LNCAP (cell line): ENCODE results near the gene PPP2R2C.

Source experiments
- TF ChIP-seq, protein P1 (sequence below): fragments of 450-650 bp; IDR thresholded peaks from 2 replicates; pipeline ENCODE4 v1.5.1; 2017; ENCODE audit warnings: mild to moderate bottlenecking

Gene PPP2R2C

DNA sequence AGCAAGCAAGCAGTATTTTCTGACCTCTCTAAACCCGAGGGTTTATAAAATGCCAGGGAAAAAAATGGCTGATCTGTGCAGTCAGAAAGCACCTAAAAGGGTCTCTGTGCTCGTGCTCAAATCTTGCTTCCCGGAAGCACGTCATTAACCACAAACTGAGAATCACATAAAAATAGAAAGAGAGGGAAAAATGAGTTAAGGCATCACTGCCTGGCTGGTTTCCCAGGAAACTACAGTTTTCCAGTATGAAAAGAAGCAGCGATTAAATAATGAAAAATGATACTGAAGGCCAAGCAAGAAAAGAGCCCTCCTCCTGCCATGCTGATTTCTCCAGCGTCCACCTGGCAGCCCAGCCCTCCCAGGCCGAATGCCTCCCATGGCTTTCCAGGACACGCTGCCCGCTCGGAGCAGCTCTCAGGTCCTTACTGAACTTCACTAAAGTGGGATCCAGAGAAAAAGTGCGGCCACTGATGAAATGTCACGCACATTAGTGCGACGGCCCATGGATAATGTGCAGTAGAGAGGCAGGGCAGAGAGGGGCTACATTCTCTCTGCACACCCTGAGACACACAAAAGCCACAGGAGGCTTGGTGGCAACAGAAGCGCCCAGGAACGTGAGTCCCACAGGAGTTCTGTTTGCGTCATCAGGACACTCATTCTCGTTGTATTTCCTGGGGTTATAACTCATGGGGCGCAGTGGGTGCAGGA is 122.4 kb downstream of the PPP2R2C start:
- TF ChIP-seq, protein P1, sequence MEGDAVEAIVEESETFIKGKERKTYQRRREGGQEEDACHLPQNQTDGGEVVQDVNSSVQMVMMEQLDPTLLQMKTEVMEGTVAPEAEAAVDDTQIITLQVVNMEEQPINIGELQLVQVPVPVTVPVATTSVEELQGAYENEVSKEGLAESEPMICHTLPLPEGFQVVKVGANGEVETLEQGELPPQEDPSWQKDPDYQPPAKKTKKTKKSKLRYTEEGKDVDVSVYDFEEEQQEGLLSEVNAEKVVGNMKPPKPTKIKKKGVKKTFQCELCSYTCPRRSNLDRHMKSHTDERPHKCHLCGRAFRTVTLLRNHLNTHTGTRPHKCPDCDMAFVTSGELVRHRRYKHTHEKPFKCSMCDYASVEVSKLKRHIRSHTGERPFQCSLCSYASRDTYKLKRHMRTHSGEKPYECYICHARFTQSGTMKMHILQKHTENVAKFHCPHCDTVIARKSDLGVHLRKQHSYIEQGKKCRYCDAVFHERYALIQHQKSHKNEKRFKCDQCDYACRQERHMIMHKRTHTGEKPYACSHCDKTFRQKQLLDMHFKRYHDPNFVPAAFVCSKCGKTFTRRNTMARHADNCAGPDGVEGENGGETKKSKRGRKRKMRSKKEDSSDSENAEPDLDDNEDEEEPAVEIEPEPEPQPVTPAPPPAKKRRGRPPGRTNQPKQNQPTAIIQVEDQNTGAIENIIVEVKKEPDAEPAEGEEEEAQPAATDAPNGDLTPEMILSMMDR: no peak

DNA sequence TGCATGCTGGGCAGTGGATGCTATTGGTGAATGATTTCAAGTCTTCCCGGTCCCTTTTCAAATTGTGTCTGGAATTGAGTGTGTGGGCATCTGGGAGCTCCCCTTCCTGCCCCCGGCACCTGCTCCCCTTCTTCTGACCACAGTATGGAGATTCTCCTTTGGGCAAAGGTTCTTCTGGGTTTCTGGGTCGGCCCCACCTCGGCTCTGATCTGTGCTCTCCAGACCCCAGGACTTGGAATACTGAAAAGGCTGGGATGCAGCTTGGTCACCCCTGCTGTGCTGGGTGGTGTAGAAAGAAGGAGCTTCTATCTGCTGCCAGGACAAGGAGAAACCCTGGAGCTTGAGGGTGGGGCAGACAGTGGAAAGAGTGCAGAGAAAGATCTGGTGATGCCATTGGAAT is 124.0 kb downstream of the PPP2R2C start:
- TF ChIP-seq, protein P1: no peak

DNA sequence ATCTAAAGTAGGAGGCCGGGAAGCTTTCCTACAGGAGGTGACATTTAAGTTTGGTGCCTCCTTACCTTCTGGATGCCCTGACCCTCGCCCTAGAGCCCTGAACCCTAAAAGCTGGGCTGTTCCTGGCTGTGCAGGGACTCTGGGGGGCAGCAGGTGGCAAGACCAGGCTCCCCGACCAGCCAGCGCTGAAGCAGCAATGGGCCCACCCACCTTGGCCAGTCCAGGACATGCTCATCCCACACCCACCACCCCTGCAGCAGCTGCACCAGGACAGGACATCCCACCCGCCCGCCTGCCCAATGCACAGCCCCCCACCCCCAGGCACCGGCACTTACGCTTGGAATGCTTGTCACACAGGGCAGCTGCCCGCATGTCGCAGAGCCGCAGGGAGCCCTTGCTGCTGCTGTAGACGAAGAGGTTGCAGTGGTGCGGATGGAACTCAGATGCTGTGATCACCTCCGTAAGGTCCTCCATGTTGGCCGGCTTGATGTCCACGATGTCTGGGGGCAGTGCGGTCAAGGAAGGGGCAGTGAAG is 124.8 kb downstream of the PPP2R2C start:
- TF ChIP-seq, protein P1: no peak

DNA sequence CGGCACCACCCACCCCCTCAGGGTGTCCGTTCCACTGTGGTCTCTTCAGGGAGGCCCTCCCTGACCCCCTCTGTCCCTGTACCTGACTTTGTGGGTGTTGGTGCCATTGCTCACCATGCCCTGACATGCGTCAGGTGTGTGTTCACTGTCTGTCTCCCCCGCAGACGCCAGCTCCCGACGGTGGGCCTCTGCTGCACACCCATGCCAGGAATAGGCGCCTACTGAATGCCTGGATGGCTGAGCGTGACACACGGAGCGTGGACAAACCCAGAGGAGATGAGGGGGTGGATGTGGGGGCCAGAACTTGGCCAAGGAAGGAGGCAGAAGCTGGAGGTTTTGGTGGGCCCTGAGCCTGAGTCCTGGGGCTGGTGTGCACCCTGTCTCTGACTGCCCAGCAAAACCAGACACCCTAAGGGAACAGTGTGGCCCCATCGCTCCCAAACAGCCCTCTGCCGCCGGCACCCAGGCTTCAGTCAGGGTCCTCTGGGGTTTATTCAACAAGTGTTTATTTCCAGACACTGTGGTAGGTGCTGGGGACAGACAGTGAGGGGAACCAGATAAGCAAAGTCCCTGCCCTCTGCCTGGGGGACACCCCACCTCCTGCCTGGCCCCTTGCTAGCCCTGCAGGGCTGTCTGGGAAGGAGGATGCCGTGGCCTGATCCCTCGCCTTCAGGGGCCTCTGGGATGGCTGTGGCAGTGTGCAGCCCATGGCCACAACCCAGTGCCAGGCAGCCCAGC is 125.9 kb downstream of the PPP2R2C start:
- TF ChIP-seq, protein P1: no peak

DNA sequence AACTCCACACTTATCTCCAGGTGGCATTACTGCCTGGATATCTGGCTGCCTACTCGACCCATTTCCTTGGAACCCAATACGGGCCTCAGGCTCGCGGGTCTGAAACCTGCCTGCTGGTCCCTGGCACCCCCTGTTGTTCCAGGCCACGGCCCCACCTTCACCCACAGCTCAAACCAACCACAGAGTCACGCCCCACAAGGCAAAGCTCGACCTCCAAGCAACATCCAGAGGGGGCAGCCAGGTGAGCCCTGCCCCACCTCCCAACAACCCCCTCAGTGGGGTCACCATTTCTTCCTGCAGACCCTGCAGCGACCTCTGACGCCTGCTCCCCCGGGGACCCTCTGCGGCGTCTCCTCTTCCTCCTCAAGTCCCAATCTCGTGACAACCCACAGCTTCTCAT is 126.5 kb downstream of the PPP2R2C start:
- TF ChIP-seq, protein P1: no peak

DNA sequence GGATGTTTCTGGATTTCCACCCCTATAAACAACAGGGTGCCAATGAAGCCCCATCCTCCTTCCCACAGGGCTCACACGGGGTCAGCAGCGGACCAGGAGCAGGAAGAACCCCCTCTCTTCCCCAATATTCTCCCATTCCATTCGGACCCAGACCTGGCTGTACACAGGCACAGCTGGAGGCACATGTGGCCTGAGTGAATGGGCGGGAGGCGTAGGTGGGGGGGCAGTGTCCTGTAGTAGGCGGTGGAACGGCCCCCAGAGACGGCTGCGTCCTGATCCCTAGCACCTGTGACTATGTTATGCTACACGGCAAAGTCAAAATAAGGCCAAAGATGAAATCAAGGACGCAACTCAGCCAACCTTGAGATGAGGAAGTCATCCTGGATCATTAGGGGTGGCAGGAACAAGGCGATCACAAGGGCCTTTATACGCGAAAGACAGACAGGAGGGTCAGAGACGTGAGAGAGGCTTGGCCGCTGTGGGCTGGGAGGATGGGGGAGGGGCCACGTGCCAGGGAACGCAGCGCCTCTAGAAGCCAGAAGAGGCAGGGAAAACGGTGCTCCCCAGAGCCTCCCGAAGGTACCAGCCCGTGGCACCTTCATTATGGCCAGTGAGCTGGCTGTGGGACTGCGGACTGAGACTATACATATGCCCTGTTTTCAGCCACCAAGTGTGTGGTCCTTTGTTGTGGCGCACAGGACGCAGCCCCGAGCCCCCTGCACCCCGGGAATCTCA is 127.2 kb downstream of the PPP2R2C start:
- TF ChIP-seq, protein P1: no peak

DNA sequence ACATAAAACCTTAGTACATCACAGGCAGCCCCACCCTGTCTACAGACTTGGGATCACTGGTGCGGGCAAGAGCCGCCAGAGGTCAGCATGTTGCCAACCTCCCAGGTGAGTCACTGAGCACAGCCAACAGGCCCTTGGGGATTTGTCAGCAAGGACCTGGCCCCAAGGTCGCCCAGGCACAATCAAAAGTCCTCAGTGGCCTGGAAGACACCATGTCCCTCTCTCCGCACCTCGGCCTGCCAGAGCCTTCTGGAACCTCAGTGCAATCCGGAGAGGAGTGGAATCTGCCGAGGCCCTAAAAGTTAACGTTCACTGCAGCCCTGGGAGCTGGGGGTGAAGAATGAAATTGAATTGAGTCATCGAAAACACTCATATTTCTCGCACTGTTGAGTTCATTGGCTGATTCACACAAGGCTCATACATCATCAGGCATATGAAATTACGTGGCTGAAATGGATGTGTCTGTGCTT is 128.4 kb downstream of the PPP2R2C start:
- TF ChIP-seq, protein P1: peak; percentile 68
